WTC11 (cell line): Measurements from ENCODE around the gene ZNF488. TPM values are rescaled to one million over a fixed set of nuclear protein-coding genes. Genes with fewer than 3 reads are reported as not detected.

Experiments used
- ATAC-seq: fragments of 200-7000 bp; cut with Tn5 transposase; 2 replicates; pipeline ENCODE4 v1.10.0; 2021; ENCODE audit warnings: mild to moderate bottlenecking, moderate library complexity
- CTCF ChIA-PET: fragments of 300-600 bp; sonication (Branson Sonifier 250); formaldehyde crosslinking; loops from one replicate; lab custom pipeline; 2021; ENCODE audit warnings: antibody characterized with exemption; lab: Charles Lee
- POLR2A ChIA-PET: fragments of 350-600 bp; sonication (Branson Sonifier 250); formaldehyde crosslinking; loops from one replicate; lab custom pipeline; 2021; ENCODE audit warnings: antibody characterized with exemption; lab: Charles Lee
- DNase-seq: peaks from one replicate; pipeline ENCODE4 v3.0.0; 2021; ENCODE audit warnings: low spot score
- H3K27ac Mint-ChIP-seq: 2 replicates; pipeline ENCODE4 v1.8.0; 2021; ENCODE audit warnings: mixed read lengths
- H3K27me3 Mint-ChIP-seq: 2 replicates; pipeline ENCODE4 v1.8.0; 2021; ENCODE audit warnings: low read depth, mild to moderate bottlenecking, moderate library complexity, mixed read lengths
- H3K36me3 Mint-ChIP-seq: 2 replicates; pipeline ENCODE4 v1.8.0; 2021; ENCODE audit warnings: mixed read lengths
- H3K4me1 Mint-ChIP-seq: 2 replicates; pipeline ENCODE4 v1.8.0; 2022; ENCODE audit warnings: mixed read lengths
- H3K4me3 Mint-ChIP-seq: 2 replicates; pipeline ENCODE4 v1.8.0; 2021; ENCODE audit warnings: mild to moderate bottlenecking, moderate library complexity, mixed read lengths
- H3K9me3 Mint-ChIP-seq: 2 replicates; pipeline ENCODE4 v1.8.0; 2021; ENCODE audit warnings: mixed read lengths
- ELF4 ChIP-seq: sonication (generic); formaldehyde crosslinking; IDR thresholded peaks from 2 replicates; pipeline ENCODE4 v1.8.1; 2022; ENCODE audit warnings: low read depth, mild to moderate bottlenecking, moderate library complexity, missing genetic modification reagents
- ERG ChIP-seq: fragments of 250-450 bp; sonication (Bioruptor Pico); IDR thresholded peaks from 2 replicates; pipeline ENCODE4 v1.8.0; 2021; ENCODE audit warnings: mild to moderate bottlenecking
- HMGA2 ChIP-seq: fragments of 250-450 bp; sonication (Bioruptor Pico); IDR thresholded peaks from 2 replicates; pipeline ENCODE4 v1.4.0; 2021; ENCODE audit warnings: mild to moderate bottlenecking, moderate library complexity
- HMGXB4 ChIP-seq: sonication (generic); formaldehyde crosslinking; IDR thresholded peaks from 2 replicates; pipeline ENCODE4 v1.8.1; 2023; ENCODE audit warnings: mild to moderate bottlenecking, moderate library complexity, missing genetic modification reagents
- MLX ChIP-seq: sonication (generic); formaldehyde crosslinking; IDR thresholded peaks from 2 replicates; pipeline ENCODE4 v1.8.1; 2023; ENCODE audit warnings: mild to moderate bottlenecking, missing genetic modification reagents, moderate library complexity
- MXD4 ChIP-seq: fragments of 250-450 bp; sonication (Bioruptor Pico); IDR thresholded peaks from 2 replicates; pipeline ENCODE4 v1.8.0; 2021; ENCODE audit warnings: mild to moderate bottlenecking, moderate library complexity, borderline replicate concordance
- MYBL2 ChIP-seq: sonication (generic); formaldehyde crosslinking; IDR thresholded peaks from 2 replicates; pipeline ENCODE4 v1.8.1; 2023; ENCODE audit warnings: mild to moderate bottlenecking, moderate library complexity, missing genetic modification reagents
- NFATC4 ChIP-seq: fragments of 250-450 bp; sonication (Bioruptor Pico); IDR thresholded peaks from 2 replicates; pipeline ENCODE4 v1.9.0; 2021; ENCODE audit warnings: mild to moderate bottlenecking
- NFE2L1 ChIP-seq: sonication (generic); formaldehyde crosslinking; IDR thresholded peaks from 2 replicates; pipeline ENCODE4 v1.8.1; 2023; ENCODE audit warnings: missing genetic modification reagents
- NR2C2 ChIP-seq: sonication (generic); formaldehyde crosslinking; IDR thresholded peaks from 2 replicates; pipeline ENCODE4 v1.8.0; 2022; ENCODE audit warnings: mild to moderate bottlenecking, missing genetic modification reagents
- PRDM15 ChIP-seq: sonication (generic); formaldehyde crosslinking; IDR thresholded peaks from 2 replicates; pipeline ENCODE4 v1.8.0; 2022; ENCODE audit warnings: missing genetic modification reagents
- PREB ChIP-seq: sonication (generic); formaldehyde crosslinking; IDR thresholded peaks from 2 replicates; pipeline ENCODE4 v1.8.1; 2022; ENCODE audit warnings: mild to moderate bottlenecking, missing genetic modification reagents, moderate library complexity, borderline replicate concordance
- PRRX2 ChIP-seq: fragments of 250-450 bp; sonication (Bioruptor Pico); IDR thresholded peaks from 2 replicates; pipeline ENCODE4 v1.8.0; 2021; ENCODE audit warnings: mild to moderate bottlenecking
- RELA ChIP-seq: sonication (generic); formaldehyde crosslinking; IDR thresholded peaks from 2 replicates; pipeline ENCODE4 v1.8.1; 2022; ENCODE audit warnings: missing genetic modification reagents, mild to moderate bottlenecking, borderline replicate concordance
- SMAD3 ChIP-seq: sonication (generic); formaldehyde crosslinking; IDR thresholded peaks from 2 replicates; pipeline ENCODE4 v1.8.0; 2022; ENCODE audit warnings: missing genetic modification reagents, mild to moderate bottlenecking, borderline replicate concordance
- SMAD4 ChIP-seq: sonication (generic); formaldehyde crosslinking; IDR thresholded peaks from 2 replicates; pipeline ENCODE4 v1.8.0; 2022; ENCODE audit warnings: mild to moderate bottlenecking, missing genetic modification reagents
- USF2 ChIP-seq: sonication (generic); formaldehyde crosslinking; IDR thresholded peaks from 2 replicates; pipeline ENCODE4 v1.8.1; 2023; ENCODE audit warnings: mild to moderate bottlenecking, missing genetic modification reagents, moderate library complexity
- ZMAT4 ChIP-seq: fragments of 250-450 bp; sonication (Bioruptor Pico); IDR thresholded peaks from 2 replicates; pipeline ENCODE4 v1.9.0; 2021; ENCODE audit warnings: mild to moderate bottlenecking
- ZNF232 ChIP-seq: sonication (generic); formaldehyde crosslinking; IDR thresholded peaks from 2 replicates; pipeline ENCODE4 v1.8.0; 2022; ENCODE audit warnings: mild to moderate bottlenecking, missing genetic modification reagents
- ZNF396 ChIP-seq: fragments of 250-450 bp; sonication (Bioruptor Pico); IDR thresholded peaks from 2 replicates; pipeline ENCODE4 v1.8.0; 2021; ENCODE audit warnings: mild to moderate bottlenecking, moderate library complexity, borderline replicate concordance
- ZNF423 ChIP-seq: fragments of 250-450 bp; sonication (Bioruptor Pico); IDR thresholded peaks from 2 replicates; pipeline ENCODE4 v2.1.2; 2022; ENCODE audit warnings: mild to moderate bottlenecking, moderate library complexity
- ZNF425 ChIP-seq: fragments of 250-450 bp; sonication (Bioruptor Pico); conservative IDR thresholded peaks from 2 replicates; pipeline ENCODE4 v1.9.0; 2021; ENCODE audit warnings: mild to moderate bottlenecking
- total RNA-seq: library from RNA; stranded (reverse); gene quantifications from 3 replicates; pipeline ENCODE4 v1.2.3, GENCODE V29; 2021

ZNF488 gene
- total RNA-seq, 1 experiment from 2014 or later, result 8.7 TPM

- TF ChIP-seq ZMAT4 (CRISPR knock-in tag) (no peak), RELA (CRISPR knock-in tag) (no peak), SMAD4 (CRISPR knock-in tag) (no peak), USF2 (CRISPR knock-in tag) (no peak), NFATC4 (CRISPR knock-in tag) (no peak), PRDM15 (CRISPR knock-in tag) (no peak)
These were observed 30.8 kb upstream of the ZNF488 start (continued) for GRCh38 chr10:47414752-47415519.

- no peak for ATAC-seq
- H3K9me3 Mint-ChIP-seq, result no peaks in the 10 kb centered on the region
- no peaks in the 10 kb centered on the region for H3K36me3 Mint-ChIP-seq
- no peak overlapping the region for H3K27ac Mint-ChIP-seq
- H3K4me3 Mint-ChIP-seq, result no peak overlapping the region
- POLR2A ChIA-PET, result no interaction called here
- CTCF ChIA-PET, result no interaction called here
- no peaks in the 10 kb centered on the region for H3K27me3 Mint-ChIP-seq
- no peaks in the 10 kb centered on the region for H3K4me1 Mint-ChIP-seq
- DNase-seq, result no peak
- no peak for TF ChIP-seq MYBL2 (CRISPR knock-in tag)
- no peak for TF ChIP-seq ZNF425
- TF ChIP-seq ZNF396 (CRISPR knock-in tag), result no peak
- TF ChIP-seq NR2C2, result no peak
- TF ChIP-seq MLX, result no peak
- TF ChIP-seq ELF4 (CRISPR knock-in tag), result no peak
- TF ChIP-seq HMGA2 (CRISPR knock-in tag), result no peak
- TF ChIP-seq RELA (CRISPR knock-in tag), result no peak
- TF ChIP-seq SMAD3 (CRISPR knock-in tag), result no peak
- TF ChIP-seq NFE2L1 (CRISPR knock-in tag), result no peak
- TF ChIP-seq HMGXB4 (CRISPR knock-in tag), result no peak
- no peak for TF ChIP-seq ZNF232
- no peak for TF ChIP-seq ZNF423 (CRISPR knock-in tag)
- TF ChIP-seq ERG, result no peak
- TF ChIP-seq PREB (CRISPR knock-in tag), result no peak
- no peak for TF ChIP-seq MXD4
- no peak for TF ChIP-seq PRRX2
- TF ChIP-seq, all 79 proteins: peak for 0
These were observed 30.1 kb upstream of the ZNF488 start for GRCh38 chr10:47414227-47414592.
